ENCODE data around the gene ROR1.
"Not testable (repeated sequence)": the region's sequence is repeated elsewhere in the genome, so short reads cannot be mapped to it uniquely, and the experiment has no call there.

The ROR1 gene

GRCh38 chr1:63826246-63826861, 52.5 kb downstream of the ROR1 start:
- not testable (repeated sequence) for DNase-seq

- DNase-seq, result no peak
Measured at GRCh38 chr1:63827411-63828321, 53.8 kb downstream of the ROR1 start.

DNA sequence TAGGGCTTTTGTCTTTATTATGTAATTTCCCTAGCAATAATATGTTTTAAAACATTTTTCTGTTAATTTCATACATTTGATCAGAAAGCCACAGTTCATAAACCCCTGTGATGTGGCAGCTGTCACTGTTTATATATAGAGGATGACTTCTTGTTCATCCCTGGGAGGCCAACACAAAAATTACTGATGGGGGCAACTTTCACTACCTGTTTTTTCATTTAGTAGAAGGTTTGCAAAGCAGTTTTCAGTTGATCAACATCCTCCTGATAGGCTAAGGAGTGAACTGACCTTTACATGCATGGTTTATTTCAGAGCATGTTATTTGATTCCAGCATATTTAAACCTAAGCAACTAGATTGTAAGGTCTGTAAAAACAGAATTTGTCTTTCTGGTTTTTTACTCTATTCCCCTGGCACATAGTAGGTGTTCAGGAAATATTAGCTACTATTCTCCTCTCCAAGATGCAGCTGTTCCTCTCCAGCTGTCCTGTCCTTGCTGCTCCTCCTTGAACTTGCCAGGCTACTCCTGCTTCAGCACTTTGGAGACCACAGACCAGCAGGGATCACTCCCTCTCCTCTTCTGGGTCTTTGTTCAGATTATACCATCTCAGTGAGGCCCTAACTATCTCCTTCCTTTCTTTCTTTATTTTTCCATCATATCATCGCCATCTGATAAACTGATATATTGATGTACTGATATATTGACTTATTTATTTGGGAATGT, 54.7 kb downstream of the ROR1 start:
- DNase-seq, result no peak

DNA sequence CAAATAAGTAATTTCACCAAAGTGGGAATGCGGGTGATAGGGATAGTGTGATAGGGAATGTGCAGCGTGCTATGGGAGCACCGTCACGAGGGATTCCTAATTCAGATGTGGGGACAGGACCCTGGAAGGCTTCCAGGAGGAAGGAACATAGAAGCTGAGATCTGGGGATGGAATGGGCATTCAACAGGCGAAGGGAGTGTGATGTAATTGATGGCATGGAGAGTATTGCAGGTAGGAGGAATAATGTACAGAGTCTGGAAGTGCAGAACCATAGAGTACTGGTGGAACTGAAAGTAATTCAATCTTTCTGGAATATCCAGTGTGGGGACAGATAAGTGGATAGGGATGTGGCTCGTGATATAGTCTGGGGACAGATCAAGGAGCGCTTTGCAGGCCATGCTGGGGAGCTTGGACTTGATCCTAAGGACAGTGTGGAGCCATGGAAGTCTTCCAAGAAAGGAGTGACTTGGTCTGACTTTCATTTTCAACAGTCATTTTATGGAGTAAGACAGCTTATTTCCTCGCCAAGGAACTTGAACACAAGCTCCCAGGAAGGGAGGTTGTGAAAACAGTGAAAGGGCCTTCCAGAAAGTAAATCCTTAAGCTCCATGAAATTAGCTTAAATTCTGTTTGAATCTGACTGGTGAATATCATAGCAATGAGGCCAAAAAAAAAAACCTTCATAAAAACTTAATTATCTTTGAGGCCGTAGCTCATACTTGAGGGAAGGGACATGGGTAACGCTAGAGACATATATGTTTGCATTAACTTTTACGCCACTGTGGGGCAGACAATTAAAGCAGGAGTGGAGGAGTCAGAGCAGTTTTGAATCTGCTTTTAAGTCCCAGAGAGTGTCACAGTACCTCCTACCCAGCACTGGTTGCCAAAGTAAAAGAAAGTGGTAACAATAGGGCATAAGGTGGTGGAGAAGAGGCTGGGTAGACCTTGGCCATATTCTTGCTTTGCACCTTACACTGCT, 55.8 kb downstream of the ROR1 start:
- no peak for DNase-seq

- DNase-seq, result no peak
Measured at GRCh38 chr1:63831409-63831808, 57.6 kb downstream of the ROR1 start.

GRCh38 chr1:63833363-63834119, 59.7 kb downstream of the ROR1 start:
- no peak for DNase-seq

- no peak for DNase-seq
Measured at GRCh38 chr1:63835128-63835527, 61.3 kb downstream of the ROR1 start.

DNA sequence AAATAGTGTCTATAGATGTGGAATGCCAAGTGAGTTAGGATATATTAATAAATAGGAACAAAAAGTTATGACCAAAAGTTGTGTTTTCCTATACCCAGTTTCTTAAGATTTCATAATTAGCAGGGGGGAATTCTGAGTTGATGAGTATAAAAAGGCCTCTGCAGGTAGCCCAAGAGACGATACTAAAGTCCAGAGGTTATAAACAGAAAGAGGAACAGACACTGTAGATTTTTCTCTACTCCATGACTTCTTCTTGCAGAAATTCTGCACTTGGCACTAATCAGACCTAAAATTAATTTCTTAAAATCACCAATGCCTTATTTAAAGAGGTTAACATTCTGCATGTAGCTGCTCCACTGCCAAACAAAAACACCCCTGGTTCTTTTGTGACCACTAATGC, 62.6 kb downstream of the ROR1 start:
- no peak for DNase-seq

DNA sequence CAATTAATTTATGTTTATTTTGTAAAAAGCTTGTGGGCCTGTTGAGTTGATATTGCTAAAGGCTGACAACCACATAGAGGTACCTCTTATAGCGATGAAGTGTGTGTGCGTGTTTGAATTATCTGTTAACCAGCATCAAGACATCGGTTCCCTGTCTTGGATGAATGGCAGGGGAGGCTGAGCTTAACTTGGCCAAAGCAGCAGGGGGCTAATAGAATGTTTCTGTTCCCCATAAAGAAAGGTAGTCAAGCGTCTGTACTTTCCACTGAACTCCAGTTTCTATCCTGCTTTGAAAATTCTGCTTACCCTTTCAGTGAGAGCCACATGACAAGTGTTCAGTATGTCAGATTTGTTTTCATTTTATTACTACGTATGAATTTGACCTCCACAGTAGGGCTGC, 63.0 kb downstream of the ROR1 start:
- DNase-seq, result no peak

- no peak for DNase-seq
Measured at GRCh38 chr1:63843010-63843409, 69.2 kb downstream of the ROR1 start.

- no peak for DNase-seq
Measured at GRCh38 chr1:63843884-63844283, 70.1 kb downstream of the ROR1 start.

DNA sequence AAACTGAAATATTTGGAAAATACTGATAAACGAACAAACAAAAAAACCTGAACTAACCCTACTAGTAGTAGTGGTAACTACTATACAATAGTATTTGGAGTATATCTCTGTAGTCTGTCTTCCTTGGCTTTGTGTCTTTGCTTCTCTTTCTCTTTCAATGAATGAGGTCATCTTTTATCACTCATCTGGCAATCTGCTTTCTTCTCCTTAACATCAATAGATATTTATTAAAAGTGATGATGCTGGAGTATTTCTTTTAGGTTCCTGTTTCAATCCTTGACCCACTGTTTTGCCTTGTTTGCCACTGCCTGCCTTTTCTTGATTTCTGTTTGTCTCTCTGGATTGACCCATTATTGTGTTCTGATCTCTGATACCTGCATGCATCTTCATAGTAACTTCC, 71.5 kb downstream of the ROR1 start:
- no peak for DNase-seq

- DNase-seq, result no peak
Measured at GRCh38 chr1:63847308-63847910, 73.6 kb downstream of the ROR1 start.

DNA sequence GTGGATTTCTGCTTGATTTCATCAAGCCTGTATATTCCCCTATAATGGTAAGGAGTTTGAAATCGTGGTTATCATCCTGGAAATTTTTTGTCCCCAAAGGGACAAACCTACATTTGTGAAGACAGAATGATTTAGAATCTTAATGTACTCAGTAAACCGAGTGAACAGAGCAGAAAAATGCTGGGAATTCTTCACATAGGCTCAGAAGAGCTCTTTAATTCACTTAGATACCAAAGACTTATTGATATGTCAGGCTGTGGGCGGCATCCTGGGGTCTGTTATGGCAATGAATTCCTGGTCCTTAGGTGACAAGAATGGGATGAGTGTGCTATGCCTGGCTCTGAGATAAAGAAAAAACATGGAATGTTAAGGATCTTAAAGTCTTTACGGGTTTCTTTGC, 74.9 kb downstream of the ROR1 start:
- DNase-seq, result no peak

- no peak for DNase-seq
Measured at GRCh38 chr1:63849149-63849548, 75.3 kb downstream of the ROR1 start.

DNA sequence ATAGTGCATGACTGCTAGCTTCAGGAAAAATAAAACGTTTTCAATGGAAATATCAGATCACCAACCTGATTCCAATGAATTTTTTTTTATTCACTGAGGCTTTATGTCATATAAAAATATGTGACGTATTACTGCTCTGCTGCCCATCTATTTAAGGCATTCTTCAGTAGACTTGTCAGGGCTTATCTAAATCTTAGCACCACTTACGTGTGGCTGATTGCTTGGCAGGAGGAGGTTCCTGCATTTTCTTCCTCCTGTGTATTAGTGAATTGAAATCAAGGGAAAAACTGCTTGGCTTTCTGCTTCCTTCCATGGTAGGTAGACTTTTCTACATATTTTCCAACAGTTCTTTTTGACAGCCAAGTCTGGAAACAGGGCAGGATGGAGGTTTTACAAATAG, 80.3 kb downstream of the ROR1 start:
- DNase-seq, result no peak

DNA sequence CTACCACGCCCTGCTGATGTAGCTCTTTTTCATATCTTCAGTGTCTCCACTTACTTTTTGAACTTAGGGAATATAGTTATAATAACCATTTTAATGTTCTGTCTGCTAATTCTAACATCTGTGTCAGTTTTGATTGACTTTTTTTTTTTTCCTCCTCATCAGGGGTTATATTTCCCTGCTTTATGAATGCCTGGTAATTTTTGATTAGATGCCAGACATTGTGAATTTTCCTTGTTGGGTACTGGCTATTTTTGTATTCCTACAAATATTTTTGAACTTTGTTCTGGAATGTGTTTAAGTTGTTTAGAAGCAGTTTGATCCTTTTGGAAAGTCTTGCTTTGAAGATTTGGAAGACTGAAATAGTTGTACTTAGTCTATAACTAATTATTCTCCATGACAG, 82.1 kb downstream of the ROR1 start:
- DNase-seq, result no peak

DNA sequence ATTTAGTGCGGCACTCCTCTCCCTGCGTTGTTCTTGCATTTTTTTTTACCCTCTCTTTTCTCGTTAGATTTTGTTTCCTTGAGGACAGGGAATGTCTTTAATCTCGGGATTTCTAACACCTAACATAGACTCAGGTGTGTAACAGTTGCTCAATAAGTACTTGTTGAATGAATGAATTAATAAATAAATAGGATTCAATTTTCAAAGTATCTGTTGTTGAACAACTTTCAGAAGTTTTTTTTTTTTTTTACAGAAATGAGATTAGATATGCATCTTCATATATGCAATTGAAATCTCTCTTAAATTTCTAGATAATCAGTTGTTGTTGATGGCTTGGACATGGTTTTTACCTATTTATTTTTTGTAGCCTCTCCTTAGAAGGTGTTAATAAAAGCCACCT, 83.1 kb downstream of the ROR1 start:
- DNase-seq, result no peak

DNA sequence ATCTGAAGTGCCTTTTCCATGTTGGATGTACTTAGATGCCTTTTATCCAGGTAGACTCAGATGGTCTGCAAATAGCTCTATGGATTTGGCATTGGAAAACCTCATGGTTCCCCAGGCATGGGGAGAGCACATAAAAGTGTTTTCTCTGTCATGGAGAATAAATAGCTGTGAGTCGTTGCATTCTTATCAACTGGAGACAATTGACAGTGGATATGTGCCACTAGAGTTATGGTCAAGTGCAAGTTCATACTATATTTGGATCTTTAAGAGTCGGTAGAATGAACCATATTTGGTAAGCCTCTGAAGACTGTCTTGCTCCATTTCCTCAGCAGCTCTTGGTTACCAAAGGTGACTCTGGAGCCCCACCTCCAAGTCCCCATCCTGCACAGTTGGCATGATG, 83.7 kb downstream of the ROR1 start:
- DNase-seq, result no peak

GRCh38 chr1:63858153-63858552, 84.3 kb downstream of the ROR1 start:
- no peak for DNase-seq

DNA sequence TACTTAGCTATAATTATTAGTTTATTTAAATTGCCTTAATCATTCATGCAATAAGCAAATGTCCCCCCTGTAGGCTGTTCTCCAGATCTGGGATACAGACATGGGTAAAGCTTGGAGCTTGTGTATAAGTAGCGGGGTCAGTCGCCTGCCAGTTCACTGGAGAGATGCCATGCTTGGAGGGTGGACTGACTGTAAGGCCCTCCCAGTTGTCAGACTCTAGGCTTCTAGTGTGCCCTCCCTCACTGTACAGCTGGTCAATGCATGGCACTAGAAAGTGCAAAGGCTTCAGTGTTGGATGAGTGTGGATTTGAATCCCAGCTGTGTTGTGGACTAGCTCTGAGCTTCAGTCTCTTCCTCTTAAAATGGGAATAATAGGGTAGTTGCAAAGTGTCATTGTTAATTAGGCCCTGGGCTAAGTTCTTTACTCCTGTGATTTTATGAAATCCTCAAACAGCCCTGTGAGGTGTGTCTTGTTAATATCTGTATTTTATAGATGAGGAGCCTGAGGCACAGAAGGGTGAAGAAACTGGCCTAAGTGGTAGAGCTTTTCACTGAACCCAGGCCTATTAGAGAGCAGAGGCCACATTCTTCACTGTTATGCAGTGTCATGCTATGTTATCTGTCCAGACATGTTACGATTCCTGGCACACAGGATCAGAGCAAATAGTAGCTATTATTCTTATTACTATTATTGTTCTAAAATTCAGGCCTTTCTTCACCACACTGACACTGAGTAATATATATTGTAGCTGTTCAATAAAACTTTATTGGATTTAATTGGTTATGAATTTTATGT, 85.9 kb downstream of the ROR1 start:
- DNase-seq, result no peak
